H1 (cell line): ENCODE data around the gene ASB6. TPM values are rescaled to one million over a fixed set of nuclear protein-coding genes. Genes with fewer than 3 reads are reported as not detected.

Experiments
- CTCF ChIA-PET: fragments of 300-600 bp; sonication (Branson Sonifier 250); formaldehyde crosslinking; loops from one replicate; lab custom pipeline; 2021; ENCODE audit not compliant: partially characterized antibody; lab: Charles Lee
- POLR2A ChIA-PET: fragments of 300-600 bp; sonication (Branson Sonifier 250); formaldehyde crosslinking; loops from one replicate; lab custom pipeline; 2021; ENCODE audit warnings: inconsistent platforms; ENCODE audit not compliant: partially characterized antibody; lab: Charles Lee
- DNase-seq, 2 experiments: peaks; one replicate each; pipeline versions ENCODE4 v3.0.0 to v3.0.0-alpha.2; 2010 to 2022; ENCODE audit warnings: low spot score in 2 of 2, low read depth in 1 of 2, mixed read lengths in 1 of 2
- FAIRE-seq: peaks from 2 replicates; lab custom pipeline; 2011; peaks lifted over from hg19 to GRCh38; lab: Jason Lieb, UNC
- H2AFZ ChIP-seq: 2 replicates; pipeline ENCODE4 v1.8.1; 2012; ENCODE audit warnings: low read length, inconsistent platforms
- H2AK5ac ChIP-seq: 2 replicates; pipeline ENCODE4 v1.6.1; 2013; ENCODE audit warnings: low read depth, low read length
- H2BK120ac ChIP-seq: replicated peaks from 2 replicates; pipeline ENCODE3; 2013; ENCODE audit warnings: low read depth, low read length, inconsistent platforms
- H2BK12ac ChIP-seq: 2 replicates; pipeline ENCODE4 v1.6.1; 2013; ENCODE audit warnings: low read depth, low read length
- H2BK15ac ChIP-seq: 2 replicates; pipeline ENCODE4 v1.6.1; 2013; ENCODE audit warnings: low read length
- H2BK20ac ChIP-seq: 2 replicates; pipeline ENCODE4 v1.6.1; 2013; ENCODE audit warnings: low read length
- H2BK5ac ChIP-seq: 2 replicates; pipeline ENCODE4 v1.6.1; 2013; ENCODE audit warnings: low read depth, low read length
- H3K14ac ChIP-seq: 2 replicates; pipeline ENCODE4 v1.6.1; 2013; ENCODE audit warnings: inconsistent platforms; ENCODE audit not compliant: insufficient read length
- H3K18ac ChIP-seq: 2 replicates; pipeline ENCODE4 v1.6.1; 2013; ENCODE audit warnings: low read length; ENCODE audit errors: extremely low read depth
- H3K23ac ChIP-seq: 2 replicates; pipeline ENCODE4 v1.6.1; 2013; ENCODE audit warnings: inconsistent platforms; ENCODE audit not compliant: insufficient read length
- H3K23me2 ChIP-seq: 2 replicates; pipeline ENCODE4 v1.6.1; 2013; ENCODE audit warnings: low read depth, low read length
- H3K27ac ChIP-seq: 2 replicates; pipeline ENCODE4 v1.6.1; 2011; ENCODE audit warnings: low read depth, low read length, inconsistent platforms
- H3K27me3 ChIP-seq, 4 experiments: replicated peaks in 1 of 4; 1 replicate in 1 of 4; 2 replicates in 3 of 4; pipeline versions ENCODE4 v1.6.1 to v1.8.1; 2011 to 2013; ENCODE audit warnings: low read length in 3 of 4, mild to moderate bottlenecking in 3 of 4, inconsistent platforms in 2 of 4, mixed read lengths in 2 of 4, moderate library complexity in 1 of 4; ENCODE audit not compliant: control insufficient read depth in 3 of 4, insufficient read depth in 3 of 4; ENCODE audit errors: extremely low read depth in 1 of 4
- H3K36me3 ChIP-seq, 4 experiments: 2 replicates each; pipeline versions ENCODE4 v1.6.1 to v1.8.1; 2011 to 2013; ENCODE audit warnings: mild to moderate bottlenecking in 4 of 4, low read length in 3 of 4, moderate library complexity in 2 of 4, control low read depth in 1 of 4, inconsistent platforms in 1 of 4; ENCODE audit not compliant: insufficient read depth in 4 of 4, control insufficient read depth in 2 of 4
- H3K4ac ChIP-seq: replicated peaks from 2 replicates; pipeline ENCODE3; 2013; ENCODE audit warnings: low read length, low read depth, mixed read lengths, inconsistent platforms; ENCODE audit not compliant: insufficient read length
- H3K4me1 ChIP-seq, 4 experiments: replicated peaks in 1 of 4; 1 replicate in 1 of 4; 2 replicates in 3 of 4; pipeline versions ENCODE4 v1.6.1 to v1.8.1; 2011 to 2013; ENCODE audit warnings: low read length in 3 of 4, inconsistent platforms in 2 of 4, mixed read lengths in 1 of 4; ENCODE audit not compliant: insufficient read depth in 4 of 4, control insufficient read depth in 3 of 4
- H3K4me2 ChIP-seq, 2 experiments: 2 replicates each; pipeline versions ENCODE4 v1.6.1 to v1.8.1; 2011 to 2013; ENCODE audit warnings: low read depth in 2 of 2, low read length in 2 of 2, control low read depth in 1 of 2, inconsistent platforms in 1 of 2, mild to moderate bottlenecking in 1 of 2; ENCODE audit not compliant: insufficient read depth in 1 of 2
- H3K4me3 ChIP-seq, 4 experiments: fragments of 200-600, 300-600 bp in 1 of 4; sonication (generic), shearing (Covaris generic), sonication (Bioruptor Twin) in 1 of 4; 2 replicates each; pipeline versions ENCODE4 v1.5.1 to v1.8.1; 2011 to 2016; ENCODE audit warnings: low read length in 4 of 4, low read depth in 3 of 4, control low read depth in 2 of 4, inconsistent platforms in 2 of 4, mild to moderate bottlenecking in 2 of 4, mixed read lengths in 1 of 4, moderate library complexity in 1 of 4; ENCODE audit not compliant: insufficient read depth in 2 of 4; ENCODE audit errors: extremely low read depth in 1 of 4
- H3K56ac ChIP-seq: replicated peaks from 2 replicates; pipeline ENCODE3; 2013; ENCODE audit warnings: low read depth, mild to moderate bottlenecking, mixed read lengths, low read length, inconsistent platforms; ENCODE audit not compliant: insufficient read length
- H3K79me1 ChIP-seq: 2 replicates; pipeline ENCODE4 v1.6.1; 2013; ENCODE audit warnings: low read depth, low read length, control low read depth
- H3K79me2 ChIP-seq, 2 experiments: 2 replicates each; pipeline versions ENCODE4 v1.6.1 to v1.8.1; 2012 to 2013; ENCODE audit warnings: low read length in 2 of 2, mild to moderate bottlenecking in 2 of 2, inconsistent platforms in 1 of 2; ENCODE audit not compliant: insufficient read depth in 2 of 2, control insufficient read depth in 1 of 2
- H3K9ac ChIP-seq, 4 experiments: replicated peaks in 1 of 4; 1 replicate in 1 of 4; 2 replicates in 3 of 4; pipeline versions ENCODE4 v1.6.1 to v1.8.1; 2011 to 2013; ENCODE audit warnings: low read depth in 3 of 4, low read length in 3 of 4, control low read depth in 2 of 4, mild to moderate bottlenecking in 2 of 4, moderate library complexity in 2 of 4, inconsistent platforms in 1 of 4; ENCODE audit errors: extremely low read depth in 1 of 4
- H3K9me3 ChIP-seq, 2 experiments: 2 replicates each; pipeline versions ENCODE4 v1.6.1 to v1.8.1; 2012 to 2013; ENCODE audit warnings: mild to moderate bottlenecking in 2 of 2, moderate library complexity in 2 of 2, control low read depth in 1 of 2, inconsistent platforms in 1 of 2, low read depth in 1 of 2, low read length in 1 of 2, mixed read lengths in 1 of 2; ENCODE audit not compliant: insufficient read depth in 2 of 2
- H4K20me1 ChIP-seq, 2 experiments: replicated peaks in 1 of 2; 2 replicates each; pipeline versions ENCODE3 to v1.8.1; 2011 to 2013; ENCODE audit warnings: inconsistent platforms in 2 of 2, low read length in 2 of 2, mild to moderate bottlenecking in 1 of 2; ENCODE audit not compliant: insufficient read depth in 2 of 2, control insufficient read depth in 1 of 2
- H4K5ac ChIP-seq: 2 replicates; pipeline ENCODE4 v1.6.1; 2013; ENCODE audit warnings: low read length, low read depth, mixed read lengths, inconsistent platforms; ENCODE audit not compliant: insufficient read length
- H4K8ac ChIP-seq: 2 replicates; pipeline ENCODE4 v1.8.0; 2013; ENCODE audit warnings: mild to moderate bottlenecking, moderate library complexity, low read length, inconsistent platforms; ENCODE audit not compliant: insufficient read depth; ENCODE audit errors: extremely low read depth
- H4K91ac ChIP-seq: replicated peaks from 2 replicates; pipeline ENCODE3; 2013; ENCODE audit warnings: low read length, mixed read lengths, inconsistent platforms; ENCODE audit not compliant: insufficient read length
- BACH1 ChIP-seq: IDR thresholded peaks from 2 replicates; pipeline ENCODE4 v1.6.1; 2012; ENCODE audit warnings: low read length, improper control_type of control experiment
- BCL11A ChIP-seq, 2 experiments: IDR thresholded peaks; one replicate each; pipeline ENCODE4 v1.6.1; 2011; ENCODE audit warnings: low read depth in 2 of 2, low read length in 2 of 2, mild to moderate bottlenecking in 2 of 2
- CEBPB ChIP-seq: IDR thresholded peaks from 2 replicates; pipeline ENCODE4 v1.6.1; 2012; ENCODE audit warnings: low read depth, low read length
- EGR1 ChIP-seq: IDR thresholded peaks from 2 replicates; pipeline ENCODE4 v1.6.1; 2011; ENCODE audit warnings: low read depth, low read length, borderline replicate concordance
- JUND ChIP-seq: IDR thresholded peaks from 2 replicates; pipeline ENCODE4 v1.6.1; 2011; ENCODE audit warnings: mild to moderate bottlenecking, improper control_type of control experiment, low read length
- MAFK ChIP-seq: IDR thresholded peaks from 2 replicates; pipeline ENCODE4 v1.6.1; 2012; ENCODE audit warnings: low read depth, mild to moderate bottlenecking, improper control_type of control experiment, low read length
- MAX ChIP-seq: IDR thresholded peaks from 2 replicates; pipeline ENCODE4 v1.6.1; 2012; ENCODE audit warnings: inconsistent platforms
- RAD21 ChIP-seq, 2 experiments: IDR thresholded peaks in 1 of 2; conservative IDR thresholded peaks in 1 of 2; 2 replicates each; pipeline ENCODE4 v1.6.1; 2011; ENCODE audit warnings: low read depth in 2 of 2, low read length in 2 of 2, improper control_type of control experiment in 1 of 2, inconsistent platforms in 1 of 2, mild to moderate bottlenecking in 1 of 2, moderate library complexity in 1 of 2
- RNF2 ChIP-seq: fragments of 200-900, 300-1000 bp; sonication (generic); IDR thresholded peaks from 2 replicates; pipeline ENCODE4 v1.7.1; 2016; ENCODE audit warnings: borderline replicate concordance, low read depth, mild to moderate bottlenecking, antibody characterized with exemption, low read length; ENCODE audit not compliant: poor library complexity, severe bottlenecking; ENCODE audit errors: missing control alignments
- SUZ12 ChIP-seq: fragments of 200-600 bp; sonication (generic); IDR thresholded peaks from 2 replicates; pipeline ENCODE4 v1.6.1; 2012; ENCODE audit warnings: mild to moderate bottlenecking, inconsistent platforms, low read length, moderate library complexity, mixed read lengths
- TAF1 ChIP-seq: IDR thresholded peaks from 2 replicates; pipeline ENCODE4 v1.6.1; 2011; ENCODE audit warnings: mild to moderate bottlenecking, low read depth, low read length
- WGBS, 2 experiments: shearing (Covaris generic) in 1 of 2; methylation state at CpG; one replicate each; pipeline versions ENCODE4 v1.1.6 to v1.1.7; 2013 to 2015; ENCODE audit warnings: low lambda C conversion rate in 2 of 2, mixed read lengths in 2 of 2, inconsistent platforms in 1 of 2, low coverage in 1 of 2, missing lambda C conversion rate in 1 of 2; ENCODE audit not compliant: insufficient replicate concordance in 2 of 2, insufficient coverage in 1 of 2, insufficient read length in 1 of 2; ENCODE audit errors: extremely low coverage in 1 of 2, missing lambda C conversion rate in 1 of 2; 5-methylcytosine and 5-hydroxymethylcytosine counted together
- polyA plus RNA-seq, 7 experiments: library from polyadenylated mRNA; depleted of rRNA in 3 of 7; stranded (reverse) in 5 of 7; unstranded in 2 of 7; fragments of >200 nt in 5 of 7; fragments of 200-250 nt in 2 of 7; gene quantifications; 1 replicate in 5 of 7; 2 replicates in 1 of 7; 4 replicates in 1 of 7; pipeline versions ENCODE4 v1.2.1 to v1.2.3, GENCODE V29; 2011 to 2013; ENCODE audit warnings: missing spikeins in 2 of 7, mixed read lengths in 2 of 7
- total RNA-seq: library from RNA; stranded (reverse); fragmentation: NEBNext Ultra II Directional; extraction: Animal tissue kit (Norgen Biotek cat#: 25700); gene quantifications from 2 replicates; pipeline ENCODE4 v1.2.1, GENCODE V29; 2021

The ASB6 gene
- total and polyA plus RNA-seq, 2 of the 8 experiments (the other 6 are each of a cell fraction or from before 2014, with no cell fraction given), result 14.0 to 17.3 TPM

- H4K5ac ChIP-seq, result no peak overlapping the region
- H2BK120ac ChIP-seq, result no peak overlapping the region
- peaks cover 13 to 55% (median 29%) of the 10 kb centered on the region in 4 experiments for H3K36me3 ChIP-seq
- no peak overlapping the region for H2AFZ ChIP-seq
- no peak overlapping the region for H3K4me2 ChIP-seq
- peaks cover 35% of the 10 kb centered on the region for H3K79me1 ChIP-seq
- CTCF ChIA-PET, result interaction anchor here (1.2 to 4.4 kb wide), 4 partner anchors 10 to 500 kb away, joined by 3 to 18 read pairs (median 6); partner anchors contain the start of gene ASB6
- H2BK12ac ChIP-seq, result no peak overlapping the region
- H3K14ac ChIP-seq, result no peak overlapping the region
- no peak overlapping the region for H3K27ac ChIP-seq
- POLR2A ChIA-PET, result interaction anchor here (1.1 to 1.9 kb wide), 2 partner anchors 17 to 65 kb away, joined by 3 to 7 read pairs; no protein-coding TSS in a partner anchor
- DNase-seq (no peak), FAIRE-seq (no peak)
- no peak overlapping the region for H4K8ac ChIP-seq
- no peak overlapping the region for H2AK5ac ChIP-seq
- H3K23me2 ChIP-seq, result 0 out of 2 replicates have a peak, but pooled peaks cover 1% of the 10 kb centered on the region
- no peak overlapping the region for H3K23ac ChIP-seq
- no peak overlapping the region for H3K18ac ChIP-seq
- no peak overlapping the region for H3K4me3 ChIP-seq
- peaks cover 40 to 64% of the 10 kb centered on the region in 2 experiments for H3K79me2 ChIP-seq
- H3K56ac ChIP-seq, result no peak overlapping the region
- no peak overlapping the region for H2BK20ac ChIP-seq
- H3K9ac ChIP-seq, result no peak overlapping the region
- peaks cover 51 to 75% of the 10 kb centered on the region in 2 experiments for H4K20me1 ChIP-seq
- no peak overlapping the region for H4K91ac ChIP-seq
- WGBS, 2 experiments, result 91% methylated on average over 13 of the region's 13 CpGs; no CpG with 5 or more reads in 1 of the 2 experiments
- H2BK15ac ChIP-seq, result no peak overlapping the region
- no peak overlapping the region for H3K4ac ChIP-seq
- no peak for TF ChIP-seq TAF1
- no peak for TF ChIP-seq CEBPB
- TF ChIP-seq JUND, result no peak
- no peak for TF ChIP-seq SUZ12
- TF ChIP-seq RNF2, result no peak
- no peak for TF ChIP-seq BACH1
- TF ChIP-seq RAD21 (IDR thresholded peaks at IDR 0.05 in 1 of 2, conservative IDR thresholded peaks at IDR 0.05 in 1 of 2; ENCODE audit: low read depth in 2 of 2, low read length in 2 of 2), result no peak
- TF ChIP-seq MAFK, result no peak
- TF ChIP-seq BCL11A (IDR thresholded peaks at IDR 0.05; ENCODE audit: low read depth in 2 of 2, low read length in 2 of 2), result no peak
- no peak for TF ChIP-seq EGR1
- no peak for TF ChIP-seq MAX
- peaks cover 5 to 12% (median 7%) of the 10 kb centered on the region in 4 experiments; a peak in 6 of 7 replicates for H3K4me1 ChIP-seq
- no peak overlapping the region for H2BK5ac ChIP-seq
- no peaks in the 10 kb centered on the region for H3K27me3 ChIP-seq
- no peaks in the 10 kb centered on the region for H3K9me3 ChIP-seq
Measured at GRCh38 chr9:129632460-129632859, 9.5 kb downstream of the ASB6 start.
